ENCODE measurements around the gene SLC25A53.
A peak's percentile ranks its signal among the peaks of the same experiment; 100 is the strongest.

GRCh38 chrX:104165894-104166734 is 9.3 kb upstream of the SLC25A53 start, which contains the start of gene FAM199X:
- TF ChIP-seq, protein P1, sequence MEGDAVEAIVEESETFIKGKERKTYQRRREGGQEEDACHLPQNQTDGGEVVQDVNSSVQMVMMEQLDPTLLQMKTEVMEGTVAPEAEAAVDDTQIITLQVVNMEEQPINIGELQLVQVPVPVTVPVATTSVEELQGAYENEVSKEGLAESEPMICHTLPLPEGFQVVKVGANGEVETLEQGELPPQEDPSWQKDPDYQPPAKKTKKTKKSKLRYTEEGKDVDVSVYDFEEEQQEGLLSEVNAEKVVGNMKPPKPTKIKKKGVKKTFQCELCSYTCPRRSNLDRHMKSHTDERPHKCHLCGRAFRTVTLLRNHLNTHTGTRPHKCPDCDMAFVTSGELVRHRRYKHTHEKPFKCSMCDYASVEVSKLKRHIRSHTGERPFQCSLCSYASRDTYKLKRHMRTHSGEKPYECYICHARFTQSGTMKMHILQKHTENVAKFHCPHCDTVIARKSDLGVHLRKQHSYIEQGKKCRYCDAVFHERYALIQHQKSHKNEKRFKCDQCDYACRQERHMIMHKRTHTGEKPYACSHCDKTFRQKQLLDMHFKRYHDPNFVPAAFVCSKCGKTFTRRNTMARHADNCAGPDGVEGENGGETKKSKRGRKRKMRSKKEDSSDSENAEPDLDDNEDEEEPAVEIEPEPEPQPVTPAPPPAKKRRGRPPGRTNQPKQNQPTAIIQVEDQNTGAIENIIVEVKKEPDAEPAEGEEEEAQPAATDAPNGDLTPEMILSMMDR (IDR thresholded peaks at IDR 0.05 in 4 of 5, conservative IDR thresholded peaks at IDR 0.05 in 1 of 5), result peak; percentile 72 to 84 (median 79)
- peak; percentile 78 to 81 for TF ChIP-seq POLR2A (IDR thresholded peaks at IDR 0.05)

Measured in gastrocnemius medialis (tissue), 4 donors.